HepG2 (cell line): ENCODE measurements around the gene NT5C1B. TPM values are rescaled to one million over a fixed set of nuclear protein-coding genes. Genes with fewer than 3 reads are reported as not detected.

Experiments
- ATAC-seq: fragments of 200-7000 bp; cut with Tn5 transposase; 3 replicates; pipeline ENCODE4 v1.9.1; 2020; ENCODE audit warnings: mild to moderate bottlenecking, moderate library complexity
- BruUV-seq: library from RNA; stranded (reverse); fragments of 400-500 nt; replicated peaks from 2 replicates; lab custom pipeline; 2021; lab: Mats Ljungman, UMichigan
- CTCF ChIA-PET: fragments of 300-600 bp; formaldehyde crosslinking; extraction: SDS; loops from one replicate; lab custom pipeline; 2021; ENCODE audit warnings: low total read pairs, inconsistent platforms, low intra/inter-chr PET ratio; lab: Yijun Ruan, JAX
- POLR2A ChIA-PET: fragments of 350-600 bp; sonication (Branson Sonifier 250); formaldehyde crosslinking; loops from one replicate; lab custom pipeline; 2020; ENCODE audit warnings: antibody characterized with exemption, inconsistent platforms; lab: Yijun Ruan, JAX
- DNase-seq: peaks from one replicate; pipeline ENCODE4 v3.0.0-alpha.2; 2015; ENCODE audit warnings: low spot score
- FAIRE-seq: peaks from 3 replicates; lab custom pipeline; 2011; peaks lifted over from hg19 to GRCh38; lab: Jason Lieb, UNC
- H2AFZ ChIP-seq: one replicate; pipeline ENCODE4 v1.6.1; 2011; ENCODE audit warnings: low read length, inconsistent platforms
- H3K27ac ChIP-seq: fragments of 300-600 bp; 3 replicates; pipeline ENCODE4 v1.8.0; 2011; ENCODE audit warnings: mixed run types, mild to moderate bottlenecking, mixed read lengths, low read length, inconsistent platforms; ENCODE audit not compliant: insufficient read depth; ENCODE audit errors: extremely low read length
- H3K27me3 ChIP-seq, 2 experiments: fragments of 200-600 bp in 1 of 2; 2 replicates in 1 of 2; 3 replicates in 1 of 2; pipeline versions ENCODE4 v1.6.0 to v1.8.0; 2011; ENCODE audit warnings: low read length in 2 of 2, mild to moderate bottlenecking in 2 of 2, moderate library complexity in 2 of 2, inconsistent platforms in 1 of 2; ENCODE audit not compliant: insufficient read depth in 2 of 2, control insufficient read depth in 1 of 2
- H3K36me3 ChIP-seq, 2 experiments: fragments of 200-600 bp in 1 of 2; replicated peaks in 1 of 2; 2 replicates in 1 of 2; 3 replicates in 1 of 2; pipeline versions ENCODE4 v1.5.1 to v1.8.0; 2011; ENCODE audit warnings: low read length in 2 of 2, inconsistent platforms in 1 of 2; ENCODE audit not compliant: insufficient read depth in 2 of 2, control insufficient read depth in 1 of 2
- H3K4me1 ChIP-seq: 2 replicates; pipeline ENCODE4 v1.5.1; 2012; ENCODE audit warnings: low read length, inconsistent platforms; ENCODE audit not compliant: insufficient read depth
- H3K4me2 ChIP-seq: 2 replicates; pipeline ENCODE4 v1.6.0; 2011; ENCODE audit warnings: low read depth, low read length, inconsistent platforms
- H3K4me3 ChIP-seq, 3 experiments: fragments of 200-600 bp in 1 of 3; sonication (generic), shearing (Covaris generic) in 1 of 3; replicated peaks in 1 of 3; 2 replicates each; pipeline ENCODE4 v1.5.1; 2011 to 2016; ENCODE audit warnings: low read length in 3 of 3, inconsistent platforms in 2 of 3, low read depth in 2 of 3, mild to moderate bottlenecking in 2 of 3, control low read depth in 1 of 3, mixed read lengths in 1 of 3; ENCODE audit not compliant: insufficient read depth in 1 of 3
- H3K79me2 ChIP-seq: one replicate; pipeline ENCODE4 v1.6.1; 2011; ENCODE audit warnings: low read length, inconsistent platforms; ENCODE audit not compliant: insufficient read depth
- H3K9ac ChIP-seq: 2 replicates; pipeline ENCODE4 v1.6.0; 2011; ENCODE audit warnings: mild to moderate bottlenecking, low read depth, low read length, inconsistent platforms; ENCODE audit not compliant: insufficient read depth
- H3K9me3 ChIP-seq: 2 replicates; pipeline ENCODE4 v1.5.1; 2012; ENCODE audit warnings: mild to moderate bottlenecking, low read length
- H4K20me1 ChIP-seq: 2 replicates; pipeline ENCODE4 v1.6.0; 2011; ENCODE audit warnings: inconsistent platforms, mild to moderate bottlenecking, low read length, moderate library complexity; ENCODE audit not compliant: insufficient read depth
- BRCA1 ChIP-seq: sonication (generic); formaldehyde crosslinking; IDR thresholded peaks from 2 replicates; pipeline ENCODE4 v1.4.0; 2020; ENCODE audit warnings: missing genetic modification reagents
- CREM ChIP-seq, 2 experiments: sonication (generic) in 1 of 2; formaldehyde crosslinking in 1 of 2; IDR thresholded peaks; 2 replicates each; pipeline versions ENCODE4 v1.4.0 to v1.6.1; 2016 to 2020; ENCODE audit warnings: antibody characterized with exemption in 1 of 2, mild to moderate bottlenecking in 1 of 2, missing genetic modification reagents in 1 of 2
- HMGXB4 ChIP-seq, 2 experiments: sonication (generic) in 1 of 2; formaldehyde crosslinking in 1 of 2; IDR thresholded peaks; 2 replicates each; pipeline versions ENCODE4 v1.4.0 to v1.6.1; 2018 to 2020; ENCODE audit warnings: missing genetic modification reagents in 2 of 2, borderline replicate concordance in 1 of 2, low read depth in 1 of 2, mild to moderate bottlenecking in 1 of 2, missing biosample characterization in 1 of 2
- KAT2B ChIP-seq: fragments of 150-350 bp; IDR thresholded peaks from 2 replicates; pipeline ENCODE4 v1.6.1; 2014; ENCODE audit warnings: low read depth, low read length, borderline replicate concordance
- PHF21A ChIP-seq: sonication (generic); formaldehyde crosslinking; IDR thresholded peaks from 2 replicates; pipeline ENCODE4 v1.5.0; 2020; ENCODE audit warnings: mild to moderate bottlenecking, missing genetic modification reagents
- SNAI1 ChIP-seq: sonication (generic); formaldehyde crosslinking; IDR thresholded peaks from 2 replicates; pipeline ENCODE4 v1.5.0; 2020; ENCODE audit warnings: mild to moderate bottlenecking, missing genetic modification reagents, borderline replicate concordance
- ZBTB3 ChIP-seq: sonication (generic); formaldehyde crosslinking; IDR thresholded peaks from 2 replicates; pipeline ENCODE4 v1.4.0; 2020; ENCODE audit warnings: low read depth, mild to moderate bottlenecking, moderate library complexity, missing genetic modification reagents, borderline replicate concordance
- ZFP41 ChIP-seq: sonication (generic); formaldehyde crosslinking; IDR thresholded peaks from 2 replicates; pipeline ENCODE4 v1.4.0; 2020; ENCODE audit warnings: mild to moderate bottlenecking, missing genetic modification reagents, borderline replicate concordance
- ZNF143 ChIP-seq: sonication (generic); formaldehyde crosslinking; IDR thresholded peaks from 2 replicates; pipeline ENCODE4 v1.4.0; 2020; ENCODE audit warnings: missing genetic modification reagents
- ZNF382 ChIP-seq: sonication (generic); formaldehyde crosslinking; IDR thresholded peaks from 2 replicates; pipeline ENCODE4 v1.5.0; 2020; ENCODE audit warnings: missing genetic modification reagents, mild to moderate bottlenecking, borderline replicate concordance
- ZNF512 ChIP-seq: sonication (generic); formaldehyde crosslinking; IDR thresholded peaks from 2 replicates; pipeline ENCODE4 v1.4.0; 2020; ENCODE audit warnings: mild to moderate bottlenecking, missing genetic modification reagents
- ZNF513 ChIP-seq: sonication (generic); formaldehyde crosslinking; conservative IDR thresholded peaks from 2 replicates; pipeline ENCODE4 v1.5.0; 2020; ENCODE audit warnings: missing genetic modification reagents
- ZNF674 ChIP-seq: sonication (generic); formaldehyde crosslinking; IDR thresholded peaks from 2 replicates; pipeline ENCODE4 v1.5.0; 2020; ENCODE audit warnings: low read depth, mild to moderate bottlenecking, missing genetic modification reagents
- ZNF790 ChIP-seq: sonication (generic); formaldehyde crosslinking; IDR thresholded peaks from 2 replicates; pipeline ENCODE4 v1.8.0; 2022; ENCODE audit warnings: missing genetic modification reagents, mild to moderate bottlenecking, borderline replicate concordance
- WGBS: methylation state at CpG from one replicate; pipeline ENCODE4 v1.1.6; 2017; ENCODE audit warnings: low lambda C conversion rate; 5-methylcytosine and 5-hydroxymethylcytosine counted together
- in situ Hi-C: cut with HindIII; loops from 2 replicates; pipeline ENCODE4 v1.10.0; 2017; ENCODE audit warnings: low pct_unique_long_range_greater_than_20kb; ENCODE audit not compliant: extremely low pct_ligation_motif_present
- intact Hi-C: fragments of 100-400 bp; cut with micrococcal nuclease; formaldehyde crosslinking; loops from one replicate; pipeline ENCODE4 v1.10.0; 2022; ENCODE audit not compliant: unreplicated experiment
- polyA plus RNA-seq, 8 experiments: library from polyadenylated mRNA; depleted of rRNA in 3 of 8; stranded (reverse) in 7 of 8; unstranded in 1 of 8; fragments of >200 nt; fragmentation: Illumina TruSeq in 4 of 8; extraction: Trizol in 4 of 8; gene quantifications; 2 replicates each; pipeline versions ENCODE4 v1.2.1 to v1.2.3, GENCODE V29; 2011 to 2016; ENCODE audit warnings: low read depth in 4 of 8, missing spikeins in 1 of 8, mixed read lengths in 1 of 8; ENCODE audit not compliant: insufficient read depth in 1 of 8
- total RNA-seq, 5 experiments: library from RNA; depleted of rRNA; stranded (reverse); fragments of >200 nt; fragmentation: Illumina TruSeq; extraction: Trizol; gene quantifications; 2 replicates each; pipeline ENCODE4 v1.2.3, GENCODE V29; 2016; ENCODE audit warnings: low read depth in 1 of 5

Gene NT5C1B
- total and polyA plus RNA-seq, 2 of the 13 experiments (the other 11 are each of a cell fraction or from before 2014, with no cell fraction given), result not detected

GRCh38 chr2:18549083-18549482 lies 40.3 kb downstream of the NT5C1B start:
- ChIA-PET POLR2A (no interaction called here), CTCF (no interaction called here)
- H3K36me3 ChIP-seq, result no peaks in the 10 kb centered on the region; a peak in 1 of 5 replicates
- in situ Hi-C loops, result no loop called here
- DNase-seq (no peak), ATAC-seq (no peak), FAIRE-seq (no peak)
- H3K9me3 ChIP-seq, result no peaks in the 10 kb centered on the region
- BruUV-seq, result no TSS peak
- no peaks in the 10 kb centered on the region for H3K79me2 ChIP-seq
- no peak overlapping the region for H3K27ac ChIP-seq
- H2AFZ ChIP-seq, result no peak overlapping the region
- no peak overlapping the region for H3K9ac ChIP-seq
- 31% methylated on average over 2 of the region's 2 CpGs for WGBS
- H4K20me1 ChIP-seq, result no peaks in the 10 kb centered on the region
- no peak overlapping the region for H3K4me3 ChIP-seq
- intact Hi-C loops, result no loop called here
- H3K4me1 ChIP-seq, result peaks cover 11% of the 10 kb centered on the region; the same call in 1 of the 2 replicates
- no peak for TF ChIP-seq PHF21A (CRISPR knock-in tag)
- TF ChIP-seq ZNF382 (CRISPR knock-in tag), result no peak
- no peak for TF ChIP-seq ZBTB3 (CRISPR knock-in tag)
- no peak for TF ChIP-seq ZNF790
- H3K27me3 ChIP-seq, result no peaks in the 10 kb centered on the region
- H3K4me2 ChIP-seq, result no peak overlapping the region

- 86% methylated on average over 1 of the region's 1 CpG for WGBS
- FAIRE-seq, result no peak
- H3K27ac ChIP-seq, result no peak overlapping the region
- no peak for ATAC-seq
- intact Hi-C loops, result no loop called here
- BruUV-seq, result no TSS peak
- POLR2A ChIA-PET, result no interaction called here
- no peak for DNase-seq
- no peak overlapping the region for H3K4me2 ChIP-seq
- H3K79me2 ChIP-seq, result no peaks in the 10 kb centered on the region
- H4K20me1 ChIP-seq, result no peaks in the 10 kb centered on the region
- no peak overlapping the region for H2AFZ ChIP-seq
- TF ChIP-seq SNAI1 (CRISPR knock-in tag), result no peak
- TF ChIP-seq CREM (IDR thresholded peaks at IDR 0.05), result no peak
- no peak for TF ChIP-seq CREM (CRISPR knock-in tag; IDR thresholded peaks at IDR 0.05)
- TF ChIP-seq ZNF513 (CRISPR knock-in tag), result no peak
- TF ChIP-seq ZFP41 (CRISPR knock-in tag), result no peak
- no peak for TF ChIP-seq HMGXB4 (CRISPR knock-in tag; IDR thresholded peaks at IDR 0.05; ENCODE audit: borderline replicate concordance in 1 of 2, low read depth in 1 of 2)
- TF ChIP-seq ZNF512 (CRISPR knock-in tag), result no peak
- TF ChIP-seq ZNF143 (CRISPR knock-in tag), result no peak
- TF ChIP-seq KAT2B, result no peak
- TF ChIP-seq BRCA1 (CRISPR knock-in tag), result no peak
- TF ChIP-seq ZNF674 (CRISPR knock-in tag), result no peak
- H3K4me3 ChIP-seq, result no peak overlapping the region
- H3K36me3 ChIP-seq, result no peaks in the 10 kb centered on the region; a peak in 1 of 5 replicates
- CTCF ChIA-PET, result no interaction called here
- no peaks in the 10 kb centered on the region for H3K27me3 ChIP-seq
- no peaks in the 10 kb centered on the region for H3K9me3 ChIP-seq
- peaks cover 11% of the 10 kb centered on the region; the same call in 1 of the 2 replicates for H3K4me1 ChIP-seq
- in situ Hi-C loops, result no loop called here
- H3K9ac ChIP-seq, result no peak overlapping the region
Observed at GRCh38 chr2:18548621-18549020, 40.7 kb downstream of the NT5C1B start.
